C4-2B (cell line): ENCODE measurements around the gene DDX42.

Experiments
- CTCF ChIP-seq: fragments of 450-650 bp; conservative IDR thresholded peaks from 2 replicates; pipeline ENCODE4 v1.5.1; 2017; ENCODE audit warnings: mild to moderate bottlenecking
- ZFX ChIP-seq: fragments of 450-650 bp; IDR thresholded peaks from 2 replicates; pipeline ENCODE4 v1.6.1; 2017

- TF ChIP-seq CTCF = no peak
- 0 out of 2 replicates have a peak, but pooled peaks have one; percentile 48 for TF ChIP-seq ZFX
These were observed 66.8 kb downstream of the DDX42 start for GRCh38 chr17:63840591-63841349.
